ENCODE measurements around the gene MRFAP1.

DNA sequence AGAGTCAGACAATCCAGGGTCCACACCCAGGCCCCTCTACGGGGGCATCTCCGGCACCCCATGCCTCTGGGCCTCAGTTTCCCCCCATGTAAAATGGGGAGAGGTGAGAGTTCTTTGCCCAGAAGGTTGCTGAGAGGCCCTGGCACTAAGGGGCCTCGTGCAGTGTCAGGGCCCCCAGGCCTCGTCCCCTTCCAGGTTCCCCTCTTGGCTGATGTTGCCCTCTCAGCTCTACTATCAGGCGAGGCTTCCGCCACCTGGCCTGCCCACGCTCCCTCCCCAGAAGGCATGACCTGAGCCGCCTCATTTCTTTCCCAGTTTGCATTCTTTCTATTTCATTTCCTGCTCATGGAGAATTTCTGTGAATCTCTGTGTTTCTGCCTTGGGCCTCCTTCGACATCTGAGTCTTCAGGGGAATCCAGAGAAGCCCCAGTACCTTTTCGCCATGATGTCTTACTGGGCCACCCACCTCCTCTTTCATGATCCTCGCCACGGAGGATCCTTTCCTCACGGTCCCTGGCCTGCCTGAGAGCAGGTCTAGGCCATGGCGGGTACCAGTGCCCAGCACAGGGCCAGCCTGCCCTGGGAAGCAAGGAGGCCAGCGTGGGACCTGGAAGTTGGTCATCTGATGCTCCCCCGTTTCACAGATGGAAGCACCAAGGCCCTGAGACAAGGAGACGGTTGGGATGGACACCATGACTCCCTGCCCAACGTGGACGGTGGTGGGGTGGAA lies 21.9 kb upstream of the MRFAP1 start:
- TF ChIP-seq, protein P1, sequence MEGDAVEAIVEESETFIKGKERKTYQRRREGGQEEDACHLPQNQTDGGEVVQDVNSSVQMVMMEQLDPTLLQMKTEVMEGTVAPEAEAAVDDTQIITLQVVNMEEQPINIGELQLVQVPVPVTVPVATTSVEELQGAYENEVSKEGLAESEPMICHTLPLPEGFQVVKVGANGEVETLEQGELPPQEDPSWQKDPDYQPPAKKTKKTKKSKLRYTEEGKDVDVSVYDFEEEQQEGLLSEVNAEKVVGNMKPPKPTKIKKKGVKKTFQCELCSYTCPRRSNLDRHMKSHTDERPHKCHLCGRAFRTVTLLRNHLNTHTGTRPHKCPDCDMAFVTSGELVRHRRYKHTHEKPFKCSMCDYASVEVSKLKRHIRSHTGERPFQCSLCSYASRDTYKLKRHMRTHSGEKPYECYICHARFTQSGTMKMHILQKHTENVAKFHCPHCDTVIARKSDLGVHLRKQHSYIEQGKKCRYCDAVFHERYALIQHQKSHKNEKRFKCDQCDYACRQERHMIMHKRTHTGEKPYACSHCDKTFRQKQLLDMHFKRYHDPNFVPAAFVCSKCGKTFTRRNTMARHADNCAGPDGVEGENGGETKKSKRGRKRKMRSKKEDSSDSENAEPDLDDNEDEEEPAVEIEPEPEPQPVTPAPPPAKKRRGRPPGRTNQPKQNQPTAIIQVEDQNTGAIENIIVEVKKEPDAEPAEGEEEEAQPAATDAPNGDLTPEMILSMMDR (IDR thresholded peaks at IDR 0.05) = no peak
- TF ChIP-seq POLR2A (IDR thresholded peaks at IDR 0.05) (no peak), POLR2AphosphoS5 (IDR thresholded peaks at IDR 0.05; ENCODE audit: insufficient read depth in 1 of 2, low read depth in 1 of 2) (no peak)
